Upper lobe of right lung (tissue), 1 donor: ENCODE measurements around the gene DUT. TPM values are rescaled to one million over a fixed set of nuclear protein-coding genes. Genes with fewer than 3 reads are reported as not detected.

ENCODE experiments used
- ATAC-seq: fragments of 200-7000 bp; cut with Tn5 transposase; one replicate; pipeline ENCODE4 v1.9.1; 2020; ENCODE audit warnings: mild to moderate bottlenecking, moderate library complexity
- DNase-seq: peaks from one replicate; pipeline ENCODE4 v3.0.0-alpha.2; 2020
- H3K27ac ChIP-seq: fragments of 200-600 bp; one replicate; pipeline ENCODE4 v1.8.0; 2022
- H3K27me3 ChIP-seq: fragments of 200-600 bp; one replicate; pipeline ENCODE4 v1.8.0; 2022; ENCODE audit warnings: mild to moderate bottlenecking
- H3K36me3 ChIP-seq: fragments of 200-600 bp; one replicate; pipeline ENCODE4 v1.8.0; 2022
- H3K4me1 ChIP-seq: fragments of 200-600 bp; one replicate; pipeline ENCODE4 v1.8.0; 2022
- H3K4me3 ChIP-seq: fragments of 200-600 bp; one replicate; pipeline ENCODE4 v1.8.0; 2022; ENCODE audit warnings: mild to moderate bottlenecking
- H3K9me3 ChIP-seq: fragments of 200-600 bp; one replicate; pipeline ENCODE4 v1.8.0; 2022
- intact Hi-C: fragments of 100-400 bp; cut with DNase I; formaldehyde crosslinking; loops from one replicate; pipeline ENCODE4 v1.11.0; 2022
- total RNA-seq: library from RNA; stranded (reverse); fragmentation: NEBNext Ultra II Directional; extraction: Animal tissue kit (Norgen Biotek cat#: 25700); gene quantifications from one replicate; pipeline ENCODE4 v1.2.1, GENCODE V29; 2021
- TF ChIP-seq, protein P1 (sequence below): fragments of 200-600 bp; IDR thresholded peaks from one replicate; pipeline ENCODE4 v1.8.0; 2022; ENCODE audit warnings: antibody characterized with exemption
- donor health status: DM: no; HTN: yes; CAD: no; lungs with severe emphysema.

DUT gene
- total RNA-seq, 1 donor from 2014 or later = 90.0 TPM

DNA sequence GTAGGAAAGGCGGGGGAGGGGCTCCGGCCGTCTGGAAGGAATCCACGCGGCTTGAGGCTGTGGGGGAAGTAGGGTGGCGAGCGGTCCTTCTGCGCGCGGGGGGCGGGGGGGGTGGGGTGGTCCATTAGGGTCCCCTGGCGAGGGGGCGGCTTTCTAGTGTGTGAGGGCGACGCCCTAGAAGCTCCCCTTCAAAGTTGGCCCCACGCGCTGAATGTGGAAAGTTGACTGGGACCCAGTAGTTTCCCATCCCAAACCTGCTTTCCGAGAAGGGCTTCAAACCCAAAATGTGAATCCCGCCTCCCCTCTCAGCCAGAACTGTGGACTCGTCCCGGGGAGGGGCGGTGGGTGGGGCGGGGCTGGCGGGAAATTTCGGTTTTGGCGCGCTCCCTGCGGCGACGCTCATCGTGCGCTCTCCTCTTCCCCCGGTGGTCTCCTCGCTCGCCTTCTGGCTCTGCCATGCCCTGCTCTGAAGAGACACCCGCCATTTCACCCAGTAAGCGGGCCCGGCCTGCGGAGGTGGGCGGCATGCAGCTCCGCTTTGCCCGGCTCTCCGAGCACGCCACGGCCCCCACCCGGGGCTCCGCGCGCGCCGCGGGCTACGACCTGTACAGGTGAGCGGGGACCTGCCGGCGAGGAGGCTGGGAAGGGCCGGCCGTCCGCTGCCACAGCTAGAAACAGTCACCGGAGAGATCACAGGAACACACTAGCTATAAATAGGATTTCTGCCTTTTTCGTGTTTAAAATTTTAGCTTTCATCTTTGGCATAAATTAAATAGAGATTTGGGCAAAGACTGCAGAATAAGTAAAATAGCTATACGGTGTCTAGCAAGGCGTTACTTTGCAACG lies 790 bp downstream of the DUT start:
- peaks cover 27% of the 10 kb centered on the region for H3K36me3 ChIP-seq
- ATAC-seq (peak; percentile 84), DNase-seq (peak; percentile 82)
- peaks cover 8% of the 10 kb centered on the region for H3K4me1 ChIP-seq
- H3K4me3 ChIP-seq = peak overlapping the region; percentile 86
- H3K9me3 ChIP-seq = no peaks in the 10 kb centered on the region
- no peaks in the 10 kb centered on the region for H3K27me3 ChIP-seq
- TF ChIP-seq, protein P1, sequence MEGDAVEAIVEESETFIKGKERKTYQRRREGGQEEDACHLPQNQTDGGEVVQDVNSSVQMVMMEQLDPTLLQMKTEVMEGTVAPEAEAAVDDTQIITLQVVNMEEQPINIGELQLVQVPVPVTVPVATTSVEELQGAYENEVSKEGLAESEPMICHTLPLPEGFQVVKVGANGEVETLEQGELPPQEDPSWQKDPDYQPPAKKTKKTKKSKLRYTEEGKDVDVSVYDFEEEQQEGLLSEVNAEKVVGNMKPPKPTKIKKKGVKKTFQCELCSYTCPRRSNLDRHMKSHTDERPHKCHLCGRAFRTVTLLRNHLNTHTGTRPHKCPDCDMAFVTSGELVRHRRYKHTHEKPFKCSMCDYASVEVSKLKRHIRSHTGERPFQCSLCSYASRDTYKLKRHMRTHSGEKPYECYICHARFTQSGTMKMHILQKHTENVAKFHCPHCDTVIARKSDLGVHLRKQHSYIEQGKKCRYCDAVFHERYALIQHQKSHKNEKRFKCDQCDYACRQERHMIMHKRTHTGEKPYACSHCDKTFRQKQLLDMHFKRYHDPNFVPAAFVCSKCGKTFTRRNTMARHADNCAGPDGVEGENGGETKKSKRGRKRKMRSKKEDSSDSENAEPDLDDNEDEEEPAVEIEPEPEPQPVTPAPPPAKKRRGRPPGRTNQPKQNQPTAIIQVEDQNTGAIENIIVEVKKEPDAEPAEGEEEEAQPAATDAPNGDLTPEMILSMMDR = no peak
- peak overlapping the region; percentile 97 for H3K27ac ChIP-seq
- intact Hi-C loops = no loop called here

DNA sequence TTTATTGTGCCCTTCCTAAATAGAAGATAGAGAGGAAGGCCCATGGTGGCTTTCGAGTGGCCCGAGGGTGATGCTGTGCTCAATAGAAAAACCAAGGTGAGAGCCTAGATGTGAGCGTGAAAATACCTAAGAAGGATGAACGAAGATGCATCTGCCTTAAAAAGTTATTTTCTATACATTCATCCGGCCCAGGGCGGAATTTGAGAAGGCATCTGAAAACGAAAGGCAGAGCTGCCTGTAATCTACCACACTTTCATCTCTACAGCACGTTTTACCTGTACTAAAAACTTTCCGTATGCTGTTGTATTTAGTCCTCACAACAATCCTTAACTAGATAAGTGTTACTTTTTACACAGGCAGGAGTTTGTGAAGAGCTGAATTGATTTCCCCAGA lies 1.4 kb downstream of the DUT start:
- Histone ChIP-seq H3K36me3 (peaks cover 27% of the 10 kb centered on the region), H3K27me3 (no peaks in the 10 kb centered on the region), H3K4me3 (peak overlapping the region; percentile 86), H3K9me3 (no peaks in the 10 kb centered on the region), H3K4me1 (peaks cover 8% of the 10 kb centered on the region), H3K27ac (no peak overlapping the region)
- ATAC-seq (no peak), DNase-seq (no peak)
- intact Hi-C loops = no loop called here
- TF ChIP-seq, protein P1 = no peak

DNA sequence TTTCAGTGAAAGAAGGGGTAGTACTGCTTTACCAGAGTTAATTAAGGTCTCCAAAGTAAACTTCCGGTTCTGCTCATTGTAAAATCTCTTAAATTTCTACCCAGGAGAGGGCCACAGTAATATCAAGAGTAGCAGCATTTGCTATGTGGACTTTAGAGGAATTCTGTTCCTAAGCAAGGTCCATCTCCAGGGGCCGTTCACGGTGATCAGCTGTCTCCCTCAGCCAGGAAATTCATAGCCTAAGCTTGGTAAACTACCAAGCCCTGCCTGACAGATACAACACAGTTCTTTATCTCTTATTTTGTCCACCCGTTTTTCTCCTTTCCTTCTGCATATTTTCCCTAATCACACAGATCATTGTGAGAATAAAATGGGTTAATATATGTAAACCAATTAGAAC lies 2.3 kb downstream of the DUT start:
- H3K9me3 ChIP-seq = no peaks in the 10 kb centered on the region
- H3K4me1 ChIP-seq = peaks cover 8% of the 10 kb centered on the region
- H3K27ac ChIP-seq = no peak overlapping the region
- intact Hi-C loops = no loop called here
- H3K36me3 ChIP-seq = peaks cover 27% of the 10 kb centered on the region
- H3K4me3 ChIP-seq = no peak overlapping the region
- DNase-seq = no peak
- no peaks in the 10 kb centered on the region for H3K27me3 ChIP-seq
- ATAC-seq = no peak
- TF ChIP-seq, protein P1 = no peak

DNA sequence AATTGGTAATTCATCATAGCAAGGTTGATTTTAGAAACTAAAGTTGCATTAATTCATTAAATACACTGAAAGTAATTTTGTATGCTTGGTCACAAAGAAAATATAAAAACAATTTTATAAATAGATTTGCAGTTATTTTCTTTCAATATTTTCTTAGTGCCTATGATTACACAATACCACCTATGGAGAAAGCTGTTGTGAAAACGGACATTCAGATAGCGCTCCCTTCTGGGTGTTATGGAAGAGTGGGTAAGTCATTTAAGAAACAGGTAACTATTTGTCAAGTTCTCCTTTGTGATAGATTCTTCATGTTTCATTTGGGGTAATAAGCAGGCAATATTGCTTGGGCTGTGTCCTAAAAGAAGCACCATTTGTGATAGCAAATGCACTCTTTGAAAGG lies 3.0 kb downstream of the DUT start:
- Histone ChIP-seq H3K27ac (no peak overlapping the region), H3K27me3 (no peaks in the 10 kb centered on the region), H3K36me3 (peaks cover 27% of the 10 kb centered on the region), H3K4me1 (peaks cover 8% of the 10 kb centered on the region), H3K4me3 (no peak overlapping the region), H3K9me3 (no peaks in the 10 kb centered on the region)
- TF ChIP-seq, protein P1 = no peak
- no peak for ATAC-seq
- intact Hi-C loops = no loop called here
- no peak for DNase-seq

DNA sequence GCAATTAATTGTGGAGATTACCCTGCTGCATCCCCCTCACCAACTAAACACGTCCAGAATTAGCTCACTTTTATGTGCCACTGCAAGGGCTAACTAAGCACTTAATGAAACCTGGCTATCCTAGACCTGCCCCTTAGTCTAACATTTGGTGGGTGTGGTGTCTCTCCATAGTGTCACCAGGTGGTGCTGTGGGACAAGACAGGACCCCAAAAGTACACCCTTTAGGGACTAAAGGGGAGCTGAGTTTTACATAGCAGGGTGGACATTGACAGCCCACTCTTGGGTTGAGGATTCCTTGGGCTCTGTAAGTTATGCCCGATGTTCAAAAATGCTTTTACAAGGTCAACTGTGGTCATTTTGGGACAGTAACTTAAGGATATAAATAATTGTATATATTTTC lies 5.7 kb downstream of the DUT start:
- ATAC-seq = no peak
- DNase-seq = no peak
- Histone ChIP-seq H3K4me3 (no peak overlapping the region), H3K9me3 (no peaks in the 10 kb centered on the region), H3K27me3 (no peaks in the 10 kb centered on the region), H3K36me3 (peaks cover 42% of the 10 kb centered on the region), H3K27ac (no peak overlapping the region), H3K4me1 (peaks cover 8% of the 10 kb centered on the region)
- TF ChIP-seq, protein P1 = peak; percentile 21
- intact Hi-C loops = no loop called here
